ENCODE data around the gene RBFOX2.
"Not testable (repeated sequence)": the region's sequence is repeated elsewhere in the genome, so short reads cannot be mapped to it uniquely, and the experiment has no call there.

RBFOX2 gene

DNA sequence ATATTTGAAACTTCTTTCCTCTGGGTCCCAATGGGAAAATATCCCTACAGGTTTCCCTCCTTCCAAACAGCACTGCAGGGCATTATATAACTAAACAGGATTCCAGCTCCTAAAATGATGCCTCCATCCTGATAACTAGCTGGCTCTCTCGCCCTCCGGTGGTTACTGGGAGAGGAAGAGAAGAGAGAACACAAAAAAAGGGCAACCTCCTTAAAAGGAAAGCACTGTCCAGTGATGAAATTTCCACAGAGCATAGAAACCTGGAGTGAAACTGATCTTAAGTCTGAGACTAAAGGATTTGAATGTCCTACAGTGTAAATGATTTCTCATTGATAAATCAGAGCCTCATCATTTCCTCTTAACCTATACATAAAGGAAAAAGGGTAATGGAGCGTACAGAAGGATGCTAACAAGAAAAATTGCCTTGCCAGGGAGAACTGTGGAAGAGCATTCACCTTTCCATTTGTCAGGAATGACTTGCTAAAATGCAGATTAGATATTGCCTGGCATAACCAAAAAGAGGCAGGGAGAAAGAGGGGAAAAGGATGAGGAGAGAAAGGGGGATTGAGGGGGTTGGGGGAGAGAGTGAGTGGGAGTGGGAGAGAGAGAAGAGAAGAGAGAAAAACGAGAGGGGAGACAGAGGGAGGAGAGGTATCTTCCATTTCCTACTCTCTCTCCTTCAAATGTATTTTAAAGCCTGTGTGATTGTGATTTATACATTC, 189.6 kb downstream of the RBFOX2 start:
- in situ Hi-C loops (cut with MboI; ENCODE audit: low sequenced_read_pairs): no loop called here

- in situ Hi-C loops (cut with MboI; ENCODE audit: low sequenced_read_pairs): no loop called here
Measured at GRCh38 chr22:35837101-35837727, 191.4 kb downstream of the RBFOX2 start.

DNA sequence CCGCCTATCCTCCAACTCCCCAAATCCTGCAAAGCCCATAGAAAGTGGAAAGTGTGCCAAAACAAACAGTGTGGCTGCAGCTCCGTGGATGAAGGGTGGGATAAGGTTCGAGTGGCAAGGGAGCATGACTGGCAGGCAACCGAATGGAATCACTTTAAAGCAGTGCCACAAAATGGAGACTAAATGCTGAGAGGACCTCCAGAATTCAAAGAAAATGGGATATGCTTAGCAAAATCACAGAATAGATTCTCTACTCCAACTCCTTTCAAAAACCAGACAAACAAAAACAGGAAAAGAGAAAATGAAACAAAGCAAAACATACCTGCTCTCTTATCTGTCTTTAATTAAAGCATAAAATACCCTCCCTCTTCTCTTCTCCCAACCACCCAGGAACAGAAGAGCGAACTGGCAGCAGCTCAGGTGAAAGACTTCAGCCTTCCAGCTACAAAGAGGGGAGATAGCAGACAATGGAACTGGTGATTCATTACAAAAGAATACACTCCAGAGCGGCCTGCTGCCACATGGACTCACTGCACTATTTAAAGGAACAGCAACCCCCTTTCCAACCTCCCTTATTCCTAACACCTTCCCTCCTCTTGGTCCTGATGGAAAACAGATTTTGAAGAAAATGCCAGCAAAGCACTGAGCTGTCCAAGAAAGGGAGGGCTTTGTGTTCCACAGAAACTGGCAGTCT, 192.5 kb downstream of the RBFOX2 start:
- in situ Hi-C loops (cut with MboI; ENCODE audit: low sequenced_read_pairs): no loop called here

DNA sequence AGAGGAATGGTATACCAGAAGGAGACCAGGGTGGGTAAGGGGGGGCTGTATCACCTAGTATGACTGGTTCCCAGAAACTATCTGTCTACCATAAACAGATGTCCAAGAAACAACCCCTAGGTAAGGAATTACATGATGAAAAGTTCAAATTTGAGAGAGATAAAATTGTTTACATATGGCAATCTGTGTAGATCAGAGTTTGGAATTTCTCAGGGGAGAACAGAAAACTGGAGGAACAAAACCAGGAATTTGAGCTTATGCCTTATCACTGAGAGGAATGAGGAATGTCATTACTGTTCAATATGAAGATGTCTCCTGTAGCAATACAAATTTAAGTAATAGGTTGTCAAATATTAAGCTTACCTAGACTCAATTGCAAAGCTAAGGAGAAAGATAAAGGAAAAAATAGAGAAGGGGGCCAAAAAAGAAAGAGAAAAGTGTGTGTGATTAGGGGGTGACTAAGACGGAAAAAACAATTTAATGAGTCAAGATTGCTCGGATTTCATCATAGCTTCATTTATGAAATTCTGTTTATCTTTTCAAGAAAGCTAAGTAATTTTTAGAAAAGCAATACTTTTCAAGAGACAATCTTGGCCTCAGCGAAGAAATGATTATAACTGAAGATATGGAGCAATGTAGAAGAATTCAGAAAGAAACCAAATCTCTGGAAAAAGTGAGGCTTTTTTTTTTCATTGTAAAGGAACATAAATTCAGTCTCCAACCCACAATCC, 193.2 kb downstream of the RBFOX2 start:
- in situ Hi-C loops (cut with MboI; ENCODE audit: low sequenced_read_pairs): no loop called here

- in situ Hi-C loops (cut with MboI; ENCODE audit: low sequenced_read_pairs): no loop called here
Measured at GRCh38 chr22:35834061-35834460, 194.6 kb downstream of the RBFOX2 start.

- in situ Hi-C loops (cut with MboI; ENCODE audit: low sequenced_read_pairs): no loop called here
Measured at GRCh38 chr22:35830305-35830704, 198.3 kb downstream of the RBFOX2 start.

- in situ Hi-C loops (cut with MboI; ENCODE audit: low sequenced_read_pairs): no loop called here
Measured at GRCh38 chr22:35824256-35824655, 204.4 kb downstream of the RBFOX2 start.

- in situ Hi-C loops (cut with MboI; ENCODE audit: low sequenced_read_pairs): no loop called here
Measured at GRCh38 chr22:35821654-35822053, 207.0 kb downstream of the RBFOX2 start.

GRCh38 chr22:35819421-35819820, 209.2 kb downstream of the RBFOX2 start:
- in situ Hi-C loops (cut with MboI; ENCODE audit: low sequenced_read_pairs): no loop called here

DNA sequence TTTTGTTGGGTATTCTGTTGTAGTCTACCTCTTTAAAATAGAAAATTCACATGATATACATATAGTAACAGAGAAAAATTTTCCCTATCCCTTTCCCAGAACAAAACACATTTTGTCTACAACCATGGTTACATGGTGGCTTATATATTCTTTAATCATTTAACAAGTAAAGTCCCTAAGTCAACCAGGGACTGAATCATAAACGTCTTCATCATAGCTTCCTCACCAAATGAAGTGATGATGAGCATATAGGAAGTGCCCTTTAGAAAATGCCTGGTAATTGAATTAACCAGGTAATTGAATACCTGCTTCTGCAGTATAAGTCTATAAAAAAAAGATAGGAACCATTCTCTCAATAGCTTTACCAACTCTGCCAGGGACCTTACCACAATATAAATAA, 209.7 kb downstream of the RBFOX2 start:
- in situ Hi-C loops (cut with MboI; ENCODE audit: low sequenced_read_pairs): no loop called here

- in situ Hi-C loops (cut with MboI; ENCODE audit: low sequenced_read_pairs): no loop called here
Measured at GRCh38 chr22:35812600-35812999, 216.0 kb downstream of the RBFOX2 start.

GRCh38 chr22:35811670-35812069, 217.0 kb downstream of the RBFOX2 start:
- in situ Hi-C loops (cut with MboI; ENCODE audit: low sequenced_read_pairs): no loop called here

GRCh38 chr22:35809816-35810215, 218.8 kb downstream of the RBFOX2 start:
- in situ Hi-C loops (cut with MboI; ENCODE audit: low sequenced_read_pairs): no loop called here

- in situ Hi-C loops (cut with MboI; ENCODE audit: low sequenced_read_pairs): no loop called here
Measured at GRCh38 chr22:35808377-35808776, 220.2 kb downstream of the RBFOX2 start.

GRCh38 chr22:35806668-35807067, 222.0 kb downstream of the RBFOX2 start:
- in situ Hi-C loops (cut with MboI; ENCODE audit: low sequenced_read_pairs): not testable (repeated sequence)

DNA sequence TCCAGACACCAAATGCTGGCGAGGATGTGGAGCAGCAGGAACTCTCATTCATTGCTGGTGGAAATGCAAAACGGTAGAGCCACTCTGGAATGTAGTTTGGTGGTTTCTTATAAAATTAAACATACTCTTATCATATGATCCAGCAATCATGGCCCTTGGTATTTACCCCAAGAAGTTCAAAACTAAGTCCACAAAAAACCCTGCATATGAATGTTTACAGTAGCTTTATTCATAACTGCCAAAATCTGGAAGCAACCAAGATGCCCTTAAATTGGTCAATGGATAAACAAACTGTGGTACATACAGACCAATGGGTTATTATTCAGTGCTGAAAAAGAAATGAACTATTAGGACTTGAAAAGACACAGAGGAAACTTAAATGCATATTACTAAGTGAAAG, 223.2 kb downstream of the RBFOX2 start:
- in situ Hi-C loops (cut with MboI; ENCODE audit: low sequenced_read_pairs): no loop called here

- in situ Hi-C loops (cut with MboI; ENCODE audit: low sequenced_read_pairs): no loop called here
Measured at GRCh38 chr22:35804421-35804820, 224.2 kb downstream of the RBFOX2 start.

DNA sequence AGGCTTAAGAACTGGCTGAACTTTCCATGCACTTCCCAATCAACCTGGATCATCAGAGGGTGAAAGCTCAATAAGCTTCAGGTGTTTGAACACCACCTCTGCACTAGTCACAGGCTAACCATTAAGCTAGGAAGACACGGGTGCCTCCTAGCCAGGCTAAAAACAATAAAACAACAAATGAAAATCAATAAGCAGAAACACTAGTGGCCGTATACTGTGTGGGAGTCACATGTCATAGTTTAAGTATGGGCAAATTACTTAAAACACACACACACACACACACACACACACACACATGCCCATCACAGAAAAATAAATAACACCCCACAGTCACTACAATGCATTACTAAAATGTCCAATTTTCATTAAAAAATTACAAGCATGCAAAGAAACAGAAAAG, 225.7 kb downstream of the RBFOX2 start:
- in situ Hi-C loops (cut with MboI; ENCODE audit: low sequenced_read_pairs): no loop called here

GRCh38 chr22:35801301-35801700, 227.3 kb downstream of the RBFOX2 start:
- in situ Hi-C loops (cut with MboI; ENCODE audit: low sequenced_read_pairs): not testable (repeated sequence)

DNA sequence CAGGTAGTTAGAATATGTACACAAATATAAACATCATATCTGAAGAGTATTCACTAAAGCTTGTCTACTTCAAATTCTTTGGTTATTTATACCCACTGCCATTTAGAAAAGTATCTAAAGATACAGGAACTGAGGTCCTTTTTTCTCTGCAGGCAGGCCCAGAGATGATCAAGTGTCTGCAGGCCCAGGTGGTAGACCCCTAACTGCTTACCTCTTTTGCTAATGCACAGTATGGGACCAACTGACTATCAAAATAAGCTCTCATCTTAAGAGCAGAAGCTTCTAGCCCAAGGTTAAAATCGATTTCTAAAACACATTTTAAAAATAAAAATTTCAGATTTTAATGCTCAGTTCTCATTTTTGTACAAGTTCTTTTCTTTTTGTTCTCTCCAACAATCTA, 229.5 kb downstream of the RBFOX2 start:
- in situ Hi-C loops (cut with MboI; ENCODE audit: low sequenced_read_pairs): no loop called here

GRCh38 chr22:35797411-35797810, 231.2 kb downstream of the RBFOX2 start:
- in situ Hi-C loops (cut with MboI; ENCODE audit: low sequenced_read_pairs): no loop called here
